MM.1S (cell line): Measurements from ENCODE around the gene ADCY3.

Experiments
- DNase-seq: peaks from one replicate; pipeline ENCODE4 v3.0.0-alpha.2; 2015
- H2AFZ ChIP-seq: fragments of 300-600 bp; sonication (generic); 2 replicates; pipeline ENCODE4 v1.6.0; 2016; ENCODE audit warnings: antibody characterized with exemption, low read length
- H3F3A ChIP-seq: fragments of 300-600 bp; sonication (generic); 2 replicates; pipeline ENCODE4 v1.6.1; 2016; ENCODE audit warnings: mild to moderate bottlenecking, antibody characterized with exemption, low read length, moderate library complexity, mixed read lengths; ENCODE audit not compliant: insufficient read depth
- H3K27ac ChIP-seq: fragments of 300-600 bp; sonication (generic); 2 replicates; pipeline ENCODE4 v1.5.1; 2016; ENCODE audit warnings: mild to moderate bottlenecking, low read length
- H3K27me3 ChIP-seq: fragments of 300-600 bp; sonication (generic); replicated peaks from 2 replicates; pipeline ENCODE4 v1.6.0; 2016; ENCODE audit warnings: low read length; ENCODE audit not compliant: insufficient read depth
- H3K36me3 ChIP-seq: fragments of 300-600 bp; sonication (generic); replicated peaks from 2 replicates; pipeline ENCODE4 v1.6.1; 2016; ENCODE audit warnings: mild to moderate bottlenecking, low read length, mixed read lengths; ENCODE audit not compliant: insufficient read depth
- H3K4me1 ChIP-seq: fragments of 300-600 bp; sonication (generic); 2 replicates; pipeline ENCODE4 v1.6.1; 2016; ENCODE audit warnings: low read length, mixed read lengths
- H3K4me2 ChIP-seq: fragments of 300-600 bp; sonication (generic); 2 replicates; pipeline ENCODE4 v1.6.0; 2016; ENCODE audit warnings: low read depth, low read length
- H3K4me3 ChIP-seq: fragments of 300-600 bp; sonication (generic); 2 replicates; pipeline ENCODE4 v1.5.1; 2016; ENCODE audit warnings: low read length, mixed read lengths
- H3K79me2 ChIP-seq: fragments of 300-600 bp; sonication (generic); 2 replicates; pipeline ENCODE4 v1.6.1; 2016; ENCODE audit warnings: mixed run types, low read length, mixed read lengths
- H3K9ac ChIP-seq: fragments of 300-600 bp; sonication (generic); 2 replicates; pipeline ENCODE4 v1.6.1; 2016; ENCODE audit warnings: low read length, mixed read lengths
- H3K9me2 ChIP-seq: fragments of 300-600 bp; sonication (generic); replicated peaks from 2 replicates; pipeline ENCODE4 v1.6.1; 2016; ENCODE audit warnings: mild to moderate bottlenecking, low read length, mixed read lengths; ENCODE audit not compliant: insufficient read depth
- H3K9me3 ChIP-seq: fragments of 300-600 bp; sonication (generic); replicated peaks from 2 replicates; pipeline ENCODE4 v1.6.1; 2016; ENCODE audit warnings: mild to moderate bottlenecking, low read length, mixed read lengths; ENCODE audit not compliant: insufficient read depth
- H4K20me1 ChIP-seq: fragments of 300-600 bp; sonication (generic); 2 replicates; pipeline ENCODE4 v1.6.1; 2016; ENCODE audit warnings: mild to moderate bottlenecking, low read length, moderate library complexity, mixed read lengths; ENCODE audit not compliant: insufficient read depth
- CTCF ChIP-seq: fragments of 300-600 bp; sonication (generic); IDR thresholded peaks from 2 replicates; pipeline ENCODE4 v1.5.1; 2016; ENCODE audit warnings: antibody characterized with exemption, low read length, mixed read lengths
- EZH2 ChIP-seq: fragments of 300-600 bp; sonication (generic); optimal IDR thresholded peaks from 2 replicates; pipeline ENCODE3; 2017; ENCODE audit warnings: low read depth, mild to moderate bottlenecking, antibody characterized with exemption, low read length, mixed read lengths
- EZH2phosphoT487 ChIP-seq: fragments of 300-600 bp; sonication (generic); IDR thresholded peaks from 2 replicates; pipeline ENCODE4 v1.6.1; 2018; ENCODE audit warnings: antibody characterized with exemption, low read length

Gene ADCY3

DNA sequence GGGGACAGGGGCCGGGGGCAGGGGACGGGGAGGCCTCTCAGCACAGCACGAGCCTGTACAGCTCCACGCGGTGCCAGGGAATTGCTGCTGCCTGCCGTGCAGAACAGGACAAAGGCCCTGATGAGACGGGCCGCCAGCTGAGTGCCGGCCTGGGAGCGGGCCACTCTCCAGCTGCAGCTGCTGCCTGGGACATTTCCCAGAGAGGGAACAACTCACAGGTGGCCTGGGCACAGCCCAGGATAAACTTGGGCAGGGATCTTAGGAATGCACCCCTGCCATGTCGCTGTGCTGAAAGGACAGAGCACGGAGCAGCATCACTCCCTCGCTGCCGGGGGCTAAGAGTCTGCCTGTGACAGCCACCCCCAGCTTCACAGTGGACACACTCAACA, 88.0 kb downstream of the ADCY3 start:
- no peaks in the 10 kb centered on the region for H3K9me2 ChIP-seq
- no peak overlapping the region for H3K4me2 ChIP-seq
- no peak for TF ChIP-seq EZH2phosphoT487
- TF ChIP-seq EZH2 = no peak
- no peak for TF ChIP-seq CTCF
- H3K79me2 ChIP-seq = no peaks in the 10 kb centered on the region
- H3F3A ChIP-seq = no peaks in the 10 kb centered on the region; the same call in 1 of the 2 replicates
- H4K20me1 ChIP-seq = no peaks in the 10 kb centered on the region
- no peak overlapping the region for H3K4me3 ChIP-seq
- 0 out of 2 replicates have a peak, but pooled peaks cover 3% of the 10 kb centered on the region for H3K36me3 ChIP-seq
- H2AFZ ChIP-seq = no peak overlapping the region
- no peak for DNase-seq
- H3K9ac ChIP-seq = no peak overlapping the region
- H3K27me3 ChIP-seq = no peaks in the 10 kb centered on the region
- no peak overlapping the region for H3K27ac ChIP-seq
- no peaks in the 10 kb centered on the region for H3K9me3 ChIP-seq
- H3K4me1 ChIP-seq = no peaks in the 10 kb centered on the region

GRCh38 chr2:24831221-24832072, 88.6 kb downstream of the ADCY3 start:
- no peak for TF ChIP-seq CTCF
- TF ChIP-seq EZH2phosphoT487 = no peak
- TF ChIP-seq EZH2 = no peak
- no peaks in the 10 kb centered on the region for H3K9me3 ChIP-seq
- H2AFZ ChIP-seq = no peak overlapping the region
- no peaks in the 10 kb centered on the region for H3K79me2 ChIP-seq
- 0 out of 2 replicates have a peak, but pooled peaks cover 3% of the 10 kb centered on the region for H3K36me3 ChIP-seq
- no peak overlapping the region for H3K9ac ChIP-seq
- no peaks in the 10 kb centered on the region for H3K9me2 ChIP-seq
- no peaks in the 10 kb centered on the region for H3K27me3 ChIP-seq
- H3K4me2 ChIP-seq = no peak overlapping the region
- no peak overlapping the region for H3K4me3 ChIP-seq
- no peaks in the 10 kb centered on the region for H3K4me1 ChIP-seq
- H3F3A ChIP-seq = no peaks in the 10 kb centered on the region; the same call in 1 of the 2 replicates
- H3K27ac ChIP-seq = no peak overlapping the region
- H4K20me1 ChIP-seq = no peaks in the 10 kb centered on the region
- DNase-seq = no peak

- no peak overlapping the region for H3K4me3 ChIP-seq
- H3K79me2 ChIP-seq = no peaks in the 10 kb centered on the region
- H4K20me1 ChIP-seq = no peaks in the 10 kb centered on the region
- no peaks in the 10 kb centered on the region for H3K4me1 ChIP-seq
- no peak overlapping the region for H3K4me2 ChIP-seq
- H3K9ac ChIP-seq = no peak overlapping the region
- 0 out of 2 replicates have a peak, but pooled peaks cover 3% of the 10 kb centered on the region for H3K36me3 ChIP-seq
- no peaks in the 10 kb centered on the region; the same call in 1 of the 2 replicates for H3F3A ChIP-seq
- no peaks in the 10 kb centered on the region for H3K27me3 ChIP-seq
- H3K9me3 ChIP-seq = no peaks in the 10 kb centered on the region
- no peak overlapping the region for H3K27ac ChIP-seq
- DNase-seq = no peak
- H3K9me2 ChIP-seq = no peaks in the 10 kb centered on the region
- TF ChIP-seq EZH2 (no peak), EZH2phosphoT487 (no peak), CTCF (no peak)
- H2AFZ ChIP-seq = no peak overlapping the region
Measured at GRCh38 chr2:24830786-24831185, 89.3 kb downstream of the ADCY3 start.
